NCI-H69 (cell line): Measurements from ENCODE around the gene OR6B2.
A peak's percentile ranks its signal among the peaks of the same experiment; 100 is the strongest.

Experiments
- DNase-seq: peaks from one replicate; lab custom pipeline; 2025; lab: John Stamatoyannopoulos, UW

OR6B2 gene

GRCh38 chr2:240041363-240041762 lies 11.1 kb upstream of the OR6B2 start:
- DNase-seq = no peak

- no peak for DNase-seq
Measured at GRCh38 chr2:240037358-240037757, 7.1 kb upstream of the OR6B2 start.

GRCh38 chr2:240033330-240033678 lies 3.1 kb upstream of the OR6B2 start:
- DNase-seq = no peak

GRCh38 chr2:240032406-240033329 lies 2.4 kb upstream of the OR6B2 start:
- no peak for DNase-seq

- DNase-seq = peak; percentile 18
Measured at GRCh38 chr2:240024766-240025165, 5.5 kb downstream of the OR6B2 start.

- DNase-seq = no peak
Measured at GRCh38 chr2:240023792-240024191, 6.4 kb downstream of the OR6B2 start.

GRCh38 chr2:240021488-240022104 lies 8.6 kb downstream of the OR6B2 start:
- DNase-seq = peak; percentile 47

- DNase-seq = no peak
Measured at GRCh38 chr2:240018071-240018750, 12.0 kb downstream of the OR6B2 start.

- no peak for DNase-seq
Measured at GRCh38 chr2:240014327-240014726, 15.9 kb downstream of the OR6B2 start.

- DNase-seq = no peak
Measured at GRCh38 chr2:240013343-240013742, 16.9 kb downstream of the OR6B2 start.

GRCh38 chr2:240002983-240003382 lies 27.2 kb downstream of the OR6B2 start:
- DNase-seq = no peak

GRCh38 chr2:240000671-240001070 lies 29.6 kb downstream of the OR6B2 start:
- DNase-seq = no peak

GRCh38 chr2:239997686-239998409 lies 32.4 kb downstream of the OR6B2 start:
- DNase-seq = no peak

GRCh38 chr2:239994086-239994485 lies 36.1 kb downstream of the OR6B2 start:
- no peak for DNase-seq

- DNase-seq = no peak
Measured at GRCh38 chr2:239993291-239993690, 36.9 kb downstream of the OR6B2 start.

- peak; percentile 36 for DNase-seq
Measured at GRCh38 chr2:239991689-239992314, 38.4 kb downstream of the OR6B2 start.

GRCh38 chr2:239990966-239991365 lies 39.3 kb downstream of the OR6B2 start:
- no peak for DNase-seq

GRCh38 chr2:239985356-239985755 lies 44.9 kb downstream of the OR6B2 start:
- DNase-seq = no peak

- no peak for DNase-seq
Measured at GRCh38 chr2:239984421-239985194, 45.6 kb downstream of the OR6B2 start.

GRCh38 chr2:239983004-239983778 lies 47.0 kb downstream of the OR6B2 start:
- DNase-seq = no peak
